Hepatocyte (in vitro differentiated cells): Measurements from ENCODE around the gene CD248. TPM values are rescaled to one million over a fixed set of nuclear protein-coding genes. Genes with fewer than 3 reads are reported as not detected.

Source experiments
- DNase-seq: peaks from one replicate; pipeline ENCODE4 v3.0.0-alpha.2; 2016; ENCODE audit warnings: low spot score
- H2AFZ ChIP-seq: fragments of 200-600 bp; sonication (generic); 2 replicates; pipeline ENCODE4 v1.6.0; 2016; ENCODE audit warnings: antibody characterized with exemption, mild to moderate bottlenecking
- H3K27ac ChIP-seq: fragments of 200-600 bp; sonication (generic); 2 replicates; pipeline ENCODE4 v1.5.1; 2016; ENCODE audit warnings: mild to moderate bottlenecking
- H3K27me3 ChIP-seq: fragments of 200-600 bp; sonication (generic); 2 replicates; pipeline ENCODE4 v1.6.1; 2016
- H3K36me3 ChIP-seq: fragments of 200-600 bp; sonication (generic); replicated peaks from 2 replicates; pipeline ENCODE4 v1.5.1; 2016; ENCODE audit warnings: low read depth; ENCODE audit not compliant: insufficient read depth
- H3K4me1 ChIP-seq: fragments of 200-600 bp; sonication (generic); 2 replicates; pipeline ENCODE4 v1.5.1; 2016; ENCODE audit warnings: mild to moderate bottlenecking, moderate library complexity; ENCODE audit not compliant: insufficient read depth
- H3K4me2 ChIP-seq: fragments of 200-600 bp; sonication (generic); 2 replicates; pipeline ENCODE4 v1.6.0; 2016
- H3K4me3 ChIP-seq: fragments of 200-600 bp; sonication (generic); 2 replicates; pipeline ENCODE4 v1.5.1; 2016; ENCODE audit warnings: mild to moderate bottlenecking
- H3K79me2 ChIP-seq: fragments of 200-600 bp; sonication (generic); 2 replicates; pipeline ENCODE4 v1.6.0; 2017; ENCODE audit warnings: mild to moderate bottlenecking
- H3K9me2 ChIP-seq: fragments of 200-600 bp; sonication (generic); replicated peaks from 2 replicates; pipeline ENCODE4 v1.6.0; 2017; ENCODE audit warnings: mild to moderate bottlenecking; ENCODE audit not compliant: insufficient read depth
- H3K9me3 ChIP-seq: fragments of 200-600 bp; sonication (generic); 2 replicates; pipeline ENCODE4 v1.5.1; 2016; ENCODE audit warnings: low read depth, mild to moderate bottlenecking
- H4K20me1 ChIP-seq: fragments of 200-600 bp; sonication (generic); 2 replicates; pipeline ENCODE4 v1.6.0; 2016; ENCODE audit warnings: mild to moderate bottlenecking; ENCODE audit not compliant: insufficient read depth, poor library complexity, severe bottlenecking
- EZH2 ChIP-seq: fragments of 200-600 bp; sonication (generic); IDR thresholded peaks from 2 replicates; pipeline ENCODE4 v1.6.1; 2016; ENCODE audit warnings: antibody characterized with exemption, mild to moderate bottlenecking, borderline replicate concordance
- EZH2phosphoT487 ChIP-seq: fragments of 200-600 bp; sonication (generic); IDR thresholded peaks from one replicate; pipeline ENCODE4 v1.6.1; 2018; ENCODE audit warnings: antibody characterized with exemption, mild to moderate bottlenecking, low read depth, moderate library complexity; ENCODE audit not compliant: unreplicated experiment, severe bottlenecking
- WGBS: methylation state at CpG from one replicate; pipeline ENCODE4 v1.1.6; 2016; ENCODE audit warnings: low lambda C conversion rate; ENCODE audit errors: missing lambda C conversion rate; 5-methylcytosine and 5-hydroxymethylcytosine counted together
- polyA plus RNA-seq: library from polyadenylated mRNA; unstranded; fragments of >200 nt; fragmentation: Nextera tagmentation; extraction: Ambion mirVana; gene quantifications from 2 replicates; pipeline ENCODE4 v1.2.1, GENCODE V29; 2016
- total RNA-seq: library from RNA; depleted of rRNA; stranded (reverse); fragments of >200 nt; gene quantifications from 2 replicates; pipeline ENCODE4 v1.2.3, GENCODE V29; 2014
- TF ChIP-seq, protein P1 (sequence below): fragments of 200-600 bp; sonication (generic); IDR thresholded peaks from 2 replicates; pipeline ENCODE4 v1.5.1; 2016; ENCODE audit warnings: antibody characterized with exemption, mild to moderate bottlenecking; ENCODE audit not compliant: poor library complexity

CD248 gene
- total and polyA plus RNA-seq, 2 experiments from 2014 or later = 24.6 to 210 TPM

DNA sequence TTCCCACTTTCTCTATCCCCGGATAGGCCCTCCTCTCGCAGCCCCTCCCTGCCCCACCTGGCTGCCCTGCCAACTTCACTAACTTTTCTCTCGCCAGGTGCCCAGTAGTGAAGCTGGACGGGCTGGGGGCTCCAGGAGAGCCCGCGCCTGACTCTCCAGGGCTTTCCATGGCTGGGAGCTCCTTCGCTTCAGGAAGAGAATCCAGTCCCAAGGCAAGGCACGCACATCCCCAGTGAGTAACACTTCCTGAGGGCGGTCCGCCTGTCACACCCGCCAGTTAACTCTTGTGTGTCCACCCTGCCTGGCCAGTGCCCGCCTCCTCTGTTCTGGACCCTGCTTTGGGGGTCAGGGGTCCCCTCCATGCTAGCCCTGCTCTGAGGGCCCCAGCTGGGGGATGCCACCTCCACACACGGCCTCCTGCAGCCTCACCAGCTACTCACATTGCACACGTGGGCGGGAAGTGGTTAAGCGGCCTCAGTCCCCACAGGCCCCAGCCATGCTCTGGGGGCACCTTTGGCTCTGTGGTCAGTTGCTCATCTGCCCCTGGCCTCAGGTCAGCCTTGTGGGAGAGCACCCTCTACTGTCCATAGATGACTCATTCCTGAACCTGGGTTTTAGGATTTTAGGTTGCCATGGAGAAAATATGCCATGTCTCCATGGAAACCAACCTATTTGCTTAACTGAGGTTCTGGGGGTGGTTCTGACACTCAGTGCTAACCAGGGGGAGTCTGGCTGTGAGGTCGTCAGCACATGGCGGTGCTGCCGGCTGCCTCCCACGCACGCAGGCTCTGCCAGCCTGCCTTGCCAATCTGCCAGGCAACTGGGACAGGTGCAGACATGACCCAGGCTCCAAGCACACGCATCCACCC is 19.6 kb upstream of the CD248 start, which contains the start of gene RIN1:
Gene RIN1, minus strand, starts transcription at position 201 of the 869 bp plus-strand sequence. Its CDS starts 32 bp downstream, at position 169.
- Histone ChIP-seq H2AFZ (no peak within 1 kb of the TSS), H3K27ac (peak within 1 kb of the TSS; percentile 81), H3K9me3 (no peaks in the 10 kb centered on the region), H3K4me2 (peak within 1 kb of the TSS; percentile 96), H3K9me2 (no peaks in the 10 kb centered on the region), H3K79me2 (peaks cover 7% of the 10 kb centered on the region), H3K27me3 (no peaks in the 10 kb centered on the region), H3K4me3 (peak within 1 kb of the TSS; percentile 27), H4K20me1 (no peaks in the 10 kb centered on the region), H3K36me3 (no peaks in the 10 kb centered on the region), H3K4me1 (peaks cover 19% of the 10 kb centered on the region)
- 20% methylated on average over 22 of the region's 22 CpGs for WGBS
- DNase-seq = peak; percentile 85
- TF ChIP-seq, protein P1, sequence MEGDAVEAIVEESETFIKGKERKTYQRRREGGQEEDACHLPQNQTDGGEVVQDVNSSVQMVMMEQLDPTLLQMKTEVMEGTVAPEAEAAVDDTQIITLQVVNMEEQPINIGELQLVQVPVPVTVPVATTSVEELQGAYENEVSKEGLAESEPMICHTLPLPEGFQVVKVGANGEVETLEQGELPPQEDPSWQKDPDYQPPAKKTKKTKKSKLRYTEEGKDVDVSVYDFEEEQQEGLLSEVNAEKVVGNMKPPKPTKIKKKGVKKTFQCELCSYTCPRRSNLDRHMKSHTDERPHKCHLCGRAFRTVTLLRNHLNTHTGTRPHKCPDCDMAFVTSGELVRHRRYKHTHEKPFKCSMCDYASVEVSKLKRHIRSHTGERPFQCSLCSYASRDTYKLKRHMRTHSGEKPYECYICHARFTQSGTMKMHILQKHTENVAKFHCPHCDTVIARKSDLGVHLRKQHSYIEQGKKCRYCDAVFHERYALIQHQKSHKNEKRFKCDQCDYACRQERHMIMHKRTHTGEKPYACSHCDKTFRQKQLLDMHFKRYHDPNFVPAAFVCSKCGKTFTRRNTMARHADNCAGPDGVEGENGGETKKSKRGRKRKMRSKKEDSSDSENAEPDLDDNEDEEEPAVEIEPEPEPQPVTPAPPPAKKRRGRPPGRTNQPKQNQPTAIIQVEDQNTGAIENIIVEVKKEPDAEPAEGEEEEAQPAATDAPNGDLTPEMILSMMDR = peak; percentile 54
- no peak for TF ChIP-seq EZH2phosphoT487

DNA sequence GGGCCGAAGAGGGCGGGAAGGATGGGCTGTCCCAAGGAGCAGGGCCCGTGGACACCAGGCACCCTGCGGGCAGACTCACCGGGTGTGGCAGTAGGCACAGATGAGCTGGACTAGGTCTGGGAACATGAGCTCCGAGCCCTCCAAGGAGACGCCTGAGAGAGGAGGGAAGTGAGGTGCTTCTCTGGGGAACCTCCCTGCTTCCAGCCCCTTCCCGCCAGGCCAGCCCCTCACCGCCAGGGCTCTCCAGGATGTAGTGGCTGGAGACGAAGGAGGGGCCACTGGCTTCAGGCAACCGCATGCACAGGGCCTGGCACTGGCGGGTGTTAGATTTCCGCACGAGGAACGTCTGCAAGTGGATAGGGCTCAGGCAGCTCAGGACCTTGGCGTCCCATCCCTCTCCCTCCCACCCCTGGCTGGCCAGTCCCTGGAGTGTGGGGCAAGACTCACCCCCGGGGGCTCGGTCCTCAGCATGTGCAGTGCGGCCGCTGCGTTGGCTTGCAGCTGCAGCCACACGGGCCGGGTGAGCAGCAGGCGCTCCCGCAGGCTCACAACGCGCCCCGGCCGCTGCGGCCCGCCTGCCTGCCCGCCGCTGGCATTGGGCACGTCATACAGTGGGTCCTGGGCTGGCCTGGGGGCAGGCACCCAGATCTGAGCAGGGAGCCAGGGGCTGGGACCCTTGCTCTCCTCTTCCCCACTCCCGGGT is 18.8 kb upstream of the CD248 start:
- Histone ChIP-seq H2AFZ (no peak overlapping the region), H3K9me3 (no peaks in the 10 kb centered on the region), H3K4me3 (peak overlapping the region; percentile 27), H3K9me2 (no peaks in the 10 kb centered on the region), H3K27ac (peak overlapping the region; percentile 81), H3K27me3 (no peaks in the 10 kb centered on the region), H3K36me3 (no peaks in the 10 kb centered on the region), H3K4me1 (peaks cover 19% of the 10 kb centered on the region), H3K79me2 (peaks cover 7% of the 10 kb centered on the region), H4K20me1 (no peaks in the 10 kb centered on the region), H3K4me2 (peak overlapping the region; percentile 96)
- WGBS = 22% methylated on average over 28 of the region's 35 CpGs
- no peak for TF ChIP-seq EZH2phosphoT487
- TF ChIP-seq EZH2 = no peak
- TF ChIP-seq, protein P1 = no peak
- DNase-seq = peak; percentile 49

DNA sequence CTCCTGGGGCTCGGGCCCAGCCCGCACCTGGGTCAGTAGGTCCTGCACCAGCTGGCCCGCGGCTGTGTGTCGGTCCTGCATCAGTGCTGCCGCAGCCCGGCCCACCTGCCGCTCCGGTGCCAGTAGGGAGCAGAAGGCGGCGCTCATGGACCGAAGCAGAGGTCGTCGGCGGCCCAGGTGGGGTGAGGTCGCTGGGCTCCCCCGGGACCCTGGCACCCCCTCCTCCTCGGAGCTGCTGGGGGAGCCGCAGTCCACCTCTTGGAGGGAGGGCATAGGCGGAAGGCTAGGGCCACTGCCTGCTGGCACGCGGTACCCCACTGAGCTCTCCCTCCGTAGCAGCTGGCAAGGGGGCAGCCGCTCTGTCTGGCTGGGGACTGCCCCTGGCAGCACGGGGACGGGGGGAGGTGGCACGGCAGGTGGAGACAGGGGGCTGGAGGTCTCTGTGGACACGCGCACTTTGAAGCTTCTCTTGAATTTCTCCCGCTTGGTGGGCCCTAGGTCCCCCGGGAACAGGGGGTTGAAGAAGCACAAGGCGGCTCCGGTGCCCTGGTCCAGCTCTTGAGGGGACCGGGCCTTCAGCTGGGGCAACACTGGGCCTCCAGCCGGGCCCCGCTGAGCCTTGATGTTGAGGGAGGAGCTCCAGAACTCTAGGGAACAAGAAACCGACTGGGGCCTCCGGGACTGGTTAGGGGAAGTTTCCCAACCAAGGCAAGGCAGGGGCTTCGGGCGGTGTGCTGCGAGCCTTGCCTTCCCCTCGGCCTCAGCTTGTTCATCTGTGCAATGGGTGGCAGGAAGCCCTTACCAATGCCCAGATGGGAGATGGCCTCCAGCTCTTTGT is 18.0 kb upstream of the CD248 start:
- H3K9me2 ChIP-seq = no peaks in the 10 kb centered on the region
- H2AFZ ChIP-seq = no peak overlapping the region
- peaks cover 19% of the 10 kb centered on the region for H3K4me1 ChIP-seq
- peak overlapping the region; percentile 81 for H3K27ac ChIP-seq
- H4K20me1 ChIP-seq = no peaks in the 10 kb centered on the region
- no peaks in the 10 kb centered on the region for H3K27me3 ChIP-seq
- no peak overlapping the region for H3K4me3 ChIP-seq
- DNase-seq = peak; percentile 12
- H3K36me3 ChIP-seq = no peaks in the 10 kb centered on the region
- TF ChIP-seq EZH2 (no peak), EZH2phosphoT487 (no peak)
- TF ChIP-seq, protein P1 = no peak
- H3K4me2 ChIP-seq = peak overlapping the region; percentile 96
- peaks cover 7% of the 10 kb centered on the region for H3K79me2 ChIP-seq
- H3K9me3 ChIP-seq = no peaks in the 10 kb centered on the region
- WGBS = 86% methylated on average over 41 of the region's 42 CpGs
